ENCODE data around the gene BRF1.
"Not testable (repeated sequence)": the region's sequence is repeated elsewhere in the genome, so short reads cannot be mapped to it uniquely, and the experiment has no call there.

Gene BRF1

GRCh38 chr14:105301103-105301914 is 508 bp upstream of the BRF1 start:
- DNase-seq (ENCODE audit: insufficient read length, low spot score): peak; percentile 98
- no peak for FAIRE-seq
- peak; percentile 52 for TF ChIP-seq POLR2A (IDR thresholded peaks at IDR 0.05; ENCODE audit: low read depth, low read length)

GRCh38 chr14:105299654-105300541 is 903 bp downstream of the BRF1 start:
- DNase-seq (ENCODE audit: insufficient read length, low spot score): no peak
- TF ChIP-seq POLR2A (IDR thresholded peaks at IDR 0.05; ENCODE audit: low read depth, low read length): no peak
- FAIRE-seq: peak; percentile 23

GRCh38 chr14:105297311-105297710 is 3.5 kb downstream of the BRF1 start:
- not testable (repeated sequence) for FAIRE-seq; DNase-seq (ENCODE audit: insufficient read length, low spot score)

GRCh38 chr14:105294142-105294597 is 6.6 kb downstream of the BRF1 start:
- FAIRE-seq: no peak
- no peak for DNase-seq (ENCODE audit: insufficient read length, low spot score)

GRCh38 chr14:105292826-105293711 is 7.7 kb downstream of the BRF1 start:
- no peak for TF ChIP-seq POLR2A (IDR thresholded peaks at IDR 0.05; ENCODE audit: low read depth, low read length)
- FAIRE-seq (no peak), DNase-seq (ENCODE audit: insufficient read length, low spot score) (no peak)

More at GRCh38 chr14:105294142-105294597, 6.6 kb downstream of the BRF1 start:
- TF ChIP-seq POLR2A (IDR thresholded peaks at IDR 0.05; ENCODE audit: low read depth, low read length): no peak

- no peak for FAIRE-seq
- DNase-seq (ENCODE audit: insufficient read length, low spot score): no peak
- TF ChIP-seq POLR2A (IDR thresholded peaks at IDR 0.05; ENCODE audit: low read depth, low read length): no peak
Observed at GRCh38 chr14:105290621-105291346, 10.0 kb downstream of the BRF1 start.

- DNase-seq (ENCODE audit: insufficient read length, low spot score); FAIRE-seq: not testable (repeated sequence)
Observed at GRCh38 chr14:105288936-105289335, 11.9 kb downstream of the BRF1 start.

- no peak for FAIRE-seq
Observed at GRCh38 chr14:105287249-105288102, 13.3 kb downstream of the BRF1 start.

GRCh38 chr14:105286759-105287144 is 14.0 kb downstream of the BRF1 start:
- no peak for TF ChIP-seq POLR2A (IDR thresholded peaks at IDR 0.05; ENCODE audit: low read depth, low read length)
- FAIRE-seq (no peak), DNase-seq (ENCODE audit: insufficient read length, low spot score) (no peak)

More at GRCh38 chr14:105287249-105288102, 13.3 kb downstream of the BRF1 start:
- no peak for TF ChIP-seq POLR2A (IDR thresholded peaks at IDR 0.05; ENCODE audit: low read depth, low read length)
- DNase-seq (ENCODE audit: insufficient read length, low spot score): no peak

- no peak for FAIRE-seq
- TF ChIP-seq POLR2A (IDR thresholded peaks at IDR 0.05; ENCODE audit: low read depth, low read length): no peak
- no peak for DNase-seq (ENCODE audit: insufficient read length, low spot score)
Observed at GRCh38 chr14:105285174-105285573, 15.6 kb downstream of the BRF1 start.

- TF ChIP-seq POLR2A (IDR thresholded peaks at IDR 0.05; ENCODE audit: low read depth, low read length): no peak
- DNase-seq (ENCODE audit: insufficient read length, low spot score) (no peak), FAIRE-seq (no peak)
Observed at GRCh38 chr14:105283899-105284298, 16.9 kb downstream of the BRF1 start.

- no peak for TF ChIP-seq POLR2A (IDR thresholded peaks at IDR 0.05; ENCODE audit: low read depth, low read length)
- no peak for FAIRE-seq
- no peak for DNase-seq (ENCODE audit: insufficient read length, low spot score)
Observed at GRCh38 chr14:105283028-105283427, 17.8 kb downstream of the BRF1 start.

Data from H54 (cell line).